Activated T-cell treated with anti-CD3 and anti-CD28 coated beads, Interleukin-2, amount 50 U/mL, for 24 hours (primary cell): ENCODE measurements around the gene SLFN14.
"Not testable (repeated sequence)": the region's sequence is repeated elsewhere in the genome, so short reads cannot be mapped to it uniquely, and the experiment has no call there.

ENCODE experiments used
- DNase-seq: peaks from one replicate; pipeline ENCODE4 v3.0.0-alpha.2; 2020
- H3K27ac Mint-ChIP-seq: 2 replicates; pipeline ENCODE4 v1.8.0; 2020; ENCODE audit warnings: mild to moderate bottlenecking, mixed read lengths
- H3K27me3 Mint-ChIP-seq: 2 replicates; pipeline ENCODE4 v1.8.0; 2020; ENCODE audit warnings: mixed read lengths
- H3K36me3 Mint-ChIP-seq: 2 replicates; pipeline ENCODE4 v1.8.0; 2020; ENCODE audit warnings: low read depth, mixed read lengths
- H3K4me1 Mint-ChIP-seq: 2 replicates; pipeline ENCODE4 v1.8.0; 2020; ENCODE audit warnings: low read depth, mixed read lengths
- H3K4me3 Mint-ChIP-seq: 2 replicates; pipeline ENCODE4 v1.8.0; 2020; ENCODE audit warnings: mild to moderate bottlenecking, moderate library complexity, mixed read lengths
- H3K9me3 Mint-ChIP-seq: 2 replicates; pipeline ENCODE4 v1.8.0; 2020; ENCODE audit warnings: mixed read lengths

Gene SLFN14

DNA sequence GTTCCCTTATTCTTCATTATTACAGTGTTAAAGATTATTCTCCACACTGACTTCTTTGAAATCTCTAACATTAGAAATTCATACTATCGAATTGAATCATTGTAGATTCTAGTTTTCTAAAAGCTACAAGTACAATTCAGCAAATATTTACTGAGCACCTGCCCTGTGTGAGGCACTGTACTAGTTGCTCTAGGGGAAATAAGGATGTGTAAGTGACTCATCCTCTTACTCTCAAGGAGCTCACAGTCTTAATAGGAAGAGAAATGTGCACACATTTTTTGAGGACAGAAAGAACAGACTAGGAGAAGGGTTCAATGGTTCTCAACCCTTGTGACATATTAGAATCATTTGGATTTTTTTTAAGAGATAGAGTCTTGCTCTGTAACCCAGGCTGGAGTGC, 15.5 kb downstream of the SLFN14 start:
- Mint-ChIP-seq H3K27me3 (no peaks in the 10 kb centered on the region), H3K27ac (no peak overlapping the region), H3K9me3 (no peaks in the 10 kb centered on the region), H3K4me1 (peaks cover 48% of the 10 kb centered on the region), H3K36me3 (no peaks in the 10 kb centered on the region), H3K4me3 (no peak overlapping the region)
- no peak for DNase-seq

DNA sequence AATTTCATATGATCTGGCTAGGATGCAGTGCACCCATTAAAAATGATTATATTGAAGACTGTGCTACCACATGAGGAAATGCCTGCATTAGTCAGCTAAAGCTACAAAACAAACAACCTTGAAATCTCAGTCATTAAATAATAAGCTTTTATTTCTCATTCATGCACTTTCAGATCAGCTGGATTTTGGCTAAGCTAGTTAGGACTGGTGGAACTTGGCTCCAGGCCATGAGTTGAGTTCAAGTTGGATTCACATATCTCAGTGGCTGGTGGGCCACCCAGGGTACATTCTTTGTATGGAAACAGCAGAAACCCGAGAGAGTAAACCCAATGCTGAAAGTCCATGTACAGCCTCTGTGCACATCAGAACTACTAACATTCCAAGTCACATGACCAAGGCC, 16.8 kb downstream of the SLFN14 start:
- H3K9me3 Mint-ChIP-seq: no peaks in the 10 kb centered on the region

DNA sequence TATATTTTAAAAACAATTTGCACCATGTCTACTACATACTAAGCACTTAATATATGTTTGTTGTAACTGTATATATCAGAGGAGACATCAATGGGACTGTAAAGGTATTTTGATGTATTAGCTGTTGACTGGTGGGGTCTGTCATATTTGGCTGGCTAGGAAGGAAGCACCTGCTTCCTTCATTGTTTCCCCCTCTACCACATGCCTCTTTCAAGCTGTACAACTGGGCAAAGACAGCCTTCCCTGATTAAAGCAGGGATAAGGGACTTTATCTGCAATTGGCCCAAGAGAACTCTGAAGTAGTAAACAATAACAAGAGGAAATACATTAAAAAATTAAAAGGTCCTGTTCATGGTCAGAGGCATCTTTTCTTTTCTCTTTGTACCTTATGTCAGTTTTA, 17.6 kb downstream of the SLFN14 start:
- no peaks in the 10 kb centered on the region for H3K9me3 Mint-ChIP-seq
- no peak overlapping the region for H3K4me3 Mint-ChIP-seq

More for the DNA sequence above, 16.8 kb downstream of the SLFN14 start:
- H3K36me3 Mint-ChIP-seq: no peaks in the 10 kb centered on the region
- H3K27me3 Mint-ChIP-seq: no peaks in the 10 kb centered on the region
- H3K4me1 Mint-ChIP-seq: peaks cover 56% of the 10 kb centered on the region
- H3K4me3 Mint-ChIP-seq: no peak overlapping the region
- no peak for DNase-seq
- H3K27ac Mint-ChIP-seq: no peak overlapping the region

DNA sequence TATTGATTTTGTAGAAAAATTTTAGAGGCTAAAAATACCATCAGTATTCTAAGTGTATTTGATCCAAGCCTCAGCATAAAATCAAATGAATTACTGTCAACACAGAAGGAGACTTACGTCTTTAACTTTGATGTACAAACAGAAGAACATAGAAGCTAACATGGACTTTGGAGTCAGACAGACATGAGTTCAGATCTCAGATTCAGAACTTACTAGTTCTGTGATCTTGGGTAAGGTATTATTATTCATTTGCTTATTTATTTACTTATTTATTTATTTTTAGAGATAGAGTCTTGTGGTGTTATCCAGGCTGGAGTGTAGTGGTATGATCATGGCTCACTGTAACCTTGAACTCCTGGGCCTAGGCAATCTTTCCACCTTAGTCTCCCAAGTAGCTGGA, 19.2 kb downstream of the SLFN14 start:
- H3K4me3 Mint-ChIP-seq: peak overlapping the region; percentile 80
- peak overlapping the region; percentile 99 for H3K27ac Mint-ChIP-seq
- no peaks in the 10 kb centered on the region for H3K27me3 Mint-ChIP-seq
- peaks cover 66% of the 10 kb centered on the region for H3K4me1 Mint-ChIP-seq
- no peaks in the 10 kb centered on the region for H3K9me3 Mint-ChIP-seq
- DNase-seq: no peak
- H3K36me3 Mint-ChIP-seq: peaks cover 8% of the 10 kb centered on the region

More for the DNA sequence above, 17.6 kb downstream of the SLFN14 start:
- DNase-seq: no peak
- H3K36me3 Mint-ChIP-seq: no peaks in the 10 kb centered on the region
- H3K4me1 Mint-ChIP-seq: peaks cover 62% of the 10 kb centered on the region
- no peak overlapping the region for H3K27ac Mint-ChIP-seq
- H3K27me3 Mint-ChIP-seq: no peaks in the 10 kb centered on the region

DNA sequence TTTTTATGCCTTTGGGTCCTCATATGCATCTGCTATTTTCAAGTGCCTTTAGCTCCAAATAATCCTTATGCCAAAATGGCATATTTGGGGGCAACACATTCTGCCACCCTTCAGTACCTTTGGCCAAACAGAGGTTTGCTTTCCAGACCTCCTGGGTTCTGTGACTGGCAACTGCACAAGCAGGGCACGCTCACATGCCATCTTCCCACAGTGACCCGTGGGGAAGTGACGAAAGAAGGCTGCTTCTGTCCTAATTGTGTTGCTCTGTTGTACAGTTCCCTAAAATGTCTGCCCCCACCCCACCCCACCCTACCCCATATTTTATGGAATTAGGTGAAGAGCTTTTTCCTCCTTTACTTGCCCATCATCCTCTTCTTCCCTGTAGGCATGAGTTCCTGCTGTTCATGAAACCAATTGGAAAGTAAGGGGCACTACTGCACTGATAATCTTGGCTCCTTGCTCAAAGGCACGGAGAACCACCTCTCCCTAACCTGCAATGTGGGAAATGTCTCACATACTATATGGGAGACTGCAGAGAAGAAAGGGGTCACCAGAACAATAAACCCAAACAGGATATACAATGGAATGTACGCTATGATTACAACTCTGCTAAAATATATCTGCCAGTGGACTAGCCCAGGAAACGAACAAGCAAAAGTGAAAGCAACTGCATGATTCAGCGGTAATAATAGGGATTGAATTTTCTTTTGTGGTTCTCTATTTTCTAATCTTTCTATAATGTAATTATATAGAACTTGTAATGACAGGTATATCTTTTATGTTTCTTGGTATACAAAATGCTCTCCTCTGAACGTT, 19.8 kb downstream of the SLFN14 start:
- peaks cover 66% of the 10 kb centered on the region for H3K4me1 Mint-ChIP-seq
- DNase-seq: peak; percentile 62

DNA sequence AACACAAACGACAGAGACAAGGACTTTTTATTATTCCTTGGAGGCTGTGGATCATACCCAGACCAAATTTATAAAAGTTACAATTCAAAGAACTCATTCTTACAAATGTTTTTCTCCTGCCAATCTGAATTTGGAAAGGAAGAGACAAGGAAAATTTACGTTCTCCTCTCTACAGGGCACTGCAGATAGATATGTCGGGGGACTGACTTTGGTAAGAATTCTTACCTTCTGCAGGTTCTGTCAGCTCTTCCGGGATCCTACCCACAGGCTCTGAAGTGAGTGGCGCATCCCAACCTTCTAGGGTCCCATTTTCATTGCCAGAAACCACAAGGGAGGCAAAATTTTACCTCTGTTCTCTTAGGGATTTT, 21.0 kb downstream of the SLFN14 start:
- Mint-ChIP-seq H3K27me3 (no peaks in the 10 kb centered on the region), H3K27ac (peak overlapping the region; percentile 99), H3K4me3 (peak overlapping the region; percentile 80), H3K9me3 (no peaks in the 10 kb centered on the region), H3K4me1 (peaks cover 63% of the 10 kb centered on the region), H3K36me3 (peaks cover 22% of the 10 kb centered on the region)
- DNase-seq: no peak

More for the DNA sequence above, 19.8 kb downstream of the SLFN14 start:
- no peaks in the 10 kb centered on the region for H3K9me3 Mint-ChIP-seq
- peak overlapping the region; percentile 99 for H3K27ac Mint-ChIP-seq
- peak overlapping the region; percentile 80 for H3K4me3 Mint-ChIP-seq
- no peaks in the 10 kb centered on the region for H3K27me3 Mint-ChIP-seq
- peaks cover 14% of the 10 kb centered on the region for H3K36me3 Mint-ChIP-seq

DNA sequence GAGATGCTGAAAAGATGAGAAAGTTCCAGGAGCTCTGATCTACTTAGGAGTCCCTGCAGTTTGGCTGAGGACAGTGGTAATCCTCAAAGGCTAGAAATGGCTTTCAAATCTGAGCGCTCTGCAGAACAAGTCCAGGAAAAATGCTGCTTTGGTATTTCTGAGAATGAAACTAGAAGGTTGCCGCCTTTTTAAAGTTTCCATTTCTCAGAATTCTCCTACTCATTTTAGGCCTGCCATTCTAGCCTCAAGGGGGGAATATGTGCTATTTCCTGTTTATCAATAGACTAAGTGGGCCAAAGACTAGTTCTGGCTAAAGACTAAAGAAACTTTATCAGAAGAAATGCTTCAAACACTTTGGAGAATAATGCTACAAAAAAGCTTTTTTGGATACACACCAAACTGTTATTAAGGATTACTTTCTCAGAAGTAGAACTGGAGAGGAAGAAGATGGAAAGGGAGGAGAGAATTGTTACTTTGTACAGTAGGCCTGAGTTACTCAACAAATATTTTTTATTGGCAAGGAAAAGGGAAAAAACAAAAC, 22.9 kb downstream of the SLFN14 start, which contains the start of gene SLFN12L:
TSS of gene SLFN12L (minus strand) at position 78 of the 541 bp plus-strand sequence. CDS start 15,314 bp downstream, outside the sequence.
- Mint-ChIP-seq H3K36me3 (peaks cover 29% of the 10 kb centered on the region), H3K4me3 (peak within 1 kb of the TSS; percentile 92), H3K27ac (peak within 1 kb of the TSS; percentile 99), H3K4me1 (peaks cover 61% of the 10 kb centered on the region), H3K9me3 (no peaks in the 10 kb centered on the region), H3K27me3 (no peaks in the 10 kb centered on the region)
- no peak for DNase-seq

DNA sequence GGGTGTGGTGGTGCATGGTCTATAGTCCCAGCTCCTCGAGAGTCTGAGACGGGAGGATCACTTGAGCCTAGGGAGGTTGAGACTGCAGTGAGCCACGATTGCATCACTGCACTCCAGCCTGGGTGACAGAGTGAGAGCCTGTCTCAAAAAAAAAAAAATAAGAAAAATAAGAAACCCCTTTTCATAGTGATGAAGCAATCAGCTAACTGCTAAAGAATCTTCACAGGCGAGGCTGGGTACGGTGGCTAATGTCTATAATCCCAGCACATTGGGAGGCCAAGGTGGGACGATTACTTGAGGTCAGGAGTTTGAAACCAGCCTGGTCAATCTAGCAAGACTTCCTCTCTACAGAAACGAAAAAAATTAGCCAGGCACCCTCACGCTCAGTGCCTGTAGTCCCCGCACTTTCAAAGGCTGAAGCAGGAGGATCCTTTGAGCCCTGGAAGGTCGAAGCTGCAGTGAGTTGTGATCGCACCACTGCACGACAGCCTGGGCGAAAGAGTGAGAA, 23.9 kb downstream of the SLFN14 start:
- Mint-ChIP-seq H3K27me3 (no peaks in the 10 kb centered on the region), H3K4me3 (peak overlapping the region; percentile 92), H3K27ac (peak overlapping the region; percentile 99), H3K4me1 (peaks cover 70% of the 10 kb centered on the region), H3K36me3 (peaks cover 36% of the 10 kb centered on the region), H3K9me3 (no peaks in the 10 kb centered on the region)
- DNase-seq: peak; percentile 56

DNA sequence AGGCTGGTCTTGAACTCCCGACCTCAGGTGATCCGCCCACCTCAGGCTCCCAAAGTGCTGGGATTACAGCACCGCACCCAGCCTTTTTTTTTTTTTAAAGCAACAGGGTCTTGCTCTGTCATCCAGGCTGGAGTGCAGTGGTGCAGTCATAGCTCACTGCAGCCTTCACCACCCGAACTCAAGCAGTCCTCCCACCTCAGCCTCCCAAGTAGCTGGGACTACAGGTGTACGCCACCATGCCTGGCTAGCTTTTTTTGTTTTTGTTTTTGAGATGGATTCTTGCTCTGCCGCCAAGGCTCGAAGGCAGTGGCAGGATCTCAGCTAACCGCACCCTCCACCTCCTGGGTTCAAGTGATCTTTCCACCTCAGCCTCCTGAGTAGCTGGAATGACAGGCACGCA, 25.2 kb downstream of the SLFN14 start:
- DNase-seq, H3K9me3 Mint-ChIP-seq, H3K27me3 Mint-ChIP-seq: not testable (repeated sequence)
- peak overlapping the region; percentile 92 for H3K4me3 Mint-ChIP-seq
- peaks cover 41% of the 10 kb centered on the region for H3K36me3 Mint-ChIP-seq
- peaks cover 71% of the 10 kb centered on the region for H3K4me1 Mint-ChIP-seq
- peak overlapping the region; percentile 99 for H3K27ac Mint-ChIP-seq

DNA sequence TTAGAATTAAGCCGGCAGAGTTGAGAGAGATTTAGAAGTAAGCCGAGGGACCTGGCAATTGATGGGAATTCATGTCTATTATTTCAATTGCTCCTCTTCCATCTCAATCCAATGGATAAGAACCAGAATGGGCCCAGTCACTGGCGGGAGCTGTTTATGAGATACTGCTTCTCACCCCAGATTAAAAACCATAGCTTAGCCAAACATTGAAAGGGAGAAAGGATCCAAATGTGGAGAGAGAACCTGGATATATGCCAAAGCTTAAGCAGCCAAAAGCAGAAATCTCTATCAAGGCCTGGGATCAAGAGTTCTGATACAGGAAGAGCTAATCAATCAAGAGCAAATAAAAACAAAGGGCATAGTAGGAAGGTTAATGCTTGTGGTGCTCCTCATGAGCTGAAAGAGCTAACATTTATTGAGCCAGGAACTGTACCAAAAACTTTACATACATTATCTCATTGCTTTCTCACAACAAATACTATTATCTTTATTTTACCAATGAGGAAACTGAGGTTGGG, 26.0 kb downstream of the SLFN14 start:
- Mint-ChIP-seq H3K36me3 (peaks cover 41% of the 10 kb centered on the region), H3K4me3 (peak overlapping the region; percentile 92), H3K27ac (peak overlapping the region; percentile 99), H3K9me3 (no peaks in the 10 kb centered on the region), H3K4me1 (peaks cover 67% of the 10 kb centered on the region), H3K27me3 (no peaks in the 10 kb centered on the region)
- DNase-seq: no peak

DNA sequence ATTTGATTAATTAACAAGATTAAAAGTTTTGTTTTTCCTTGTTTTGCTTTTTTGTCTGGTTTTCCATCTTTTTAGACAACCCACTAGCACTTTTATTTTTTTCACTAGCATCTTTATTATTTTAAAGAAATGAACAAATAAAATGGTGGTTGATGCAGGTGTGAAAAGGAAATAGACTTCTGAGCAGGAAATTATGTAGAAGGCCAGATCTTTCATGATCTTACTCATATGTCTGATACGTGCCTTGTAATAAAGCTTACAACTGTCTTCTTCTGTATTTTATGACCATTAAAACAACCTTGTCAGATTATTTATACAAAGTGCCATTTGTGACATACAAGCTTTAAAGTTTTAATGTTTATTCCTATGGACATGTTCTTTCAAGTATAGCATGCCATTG, 29.5 kb downstream of the SLFN14 start:
- peaks cover 62% of the 10 kb centered on the region for H3K36me3 Mint-ChIP-seq
- H3K9me3 Mint-ChIP-seq: no peaks in the 10 kb centered on the region
- no peak for DNase-seq
- no peaks in the 10 kb centered on the region for H3K27me3 Mint-ChIP-seq
- H3K27ac Mint-ChIP-seq: peak overlapping the region; percentile 85
- peaks cover 73% of the 10 kb centered on the region for H3K4me1 Mint-ChIP-seq
- H3K4me3 Mint-ChIP-seq: peak overlapping the region; percentile 57

DNA sequence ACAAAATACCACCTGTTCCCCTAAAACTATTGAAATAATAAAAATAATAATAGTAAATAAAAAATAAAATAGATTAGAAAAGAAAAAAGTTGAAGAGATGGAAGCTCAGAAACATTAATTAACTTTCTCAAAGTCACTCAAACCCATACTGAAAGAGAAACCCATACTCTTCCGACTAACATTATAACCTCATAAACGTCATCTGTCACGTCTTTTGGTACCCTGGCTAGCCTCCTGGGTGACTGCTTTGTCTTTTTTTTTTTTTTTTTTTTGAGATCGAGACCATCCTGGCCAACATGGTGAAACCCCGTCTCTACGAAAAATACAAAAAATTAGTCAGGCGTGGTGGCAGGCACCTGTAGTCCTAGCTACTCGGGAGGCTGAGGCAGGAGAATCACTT, 30.8 kb downstream of the SLFN14 start:
- no peaks in the 10 kb centered on the region for H3K27me3 Mint-ChIP-seq
- H3K4me3 Mint-ChIP-seq: peak overlapping the region; percentile 23
- DNase-seq: no peak
- peaks cover 82% of the 10 kb centered on the region for H3K4me1 Mint-ChIP-seq
- peak overlapping the region; percentile 72 for H3K27ac Mint-ChIP-seq
- peaks cover 53% of the 10 kb centered on the region for H3K36me3 Mint-ChIP-seq
- no peaks in the 10 kb centered on the region for H3K9me3 Mint-ChIP-seq

DNA sequence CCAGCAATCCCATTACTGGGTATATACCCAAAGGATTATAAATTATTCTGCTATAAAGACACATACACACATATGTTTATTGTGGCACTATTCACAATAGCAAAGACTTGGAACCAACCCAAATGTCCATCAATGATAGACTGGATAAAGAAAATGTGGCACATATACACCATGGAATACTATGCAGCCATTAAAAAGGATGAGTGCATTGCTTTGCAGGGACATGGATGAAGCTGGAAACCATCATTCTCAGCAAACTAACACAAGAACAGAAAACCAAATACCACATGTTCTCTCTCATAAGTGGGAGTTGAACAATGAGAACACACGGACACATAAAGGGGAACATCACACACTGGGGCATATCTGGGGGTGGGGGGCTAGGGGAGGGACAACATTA, 31.3 kb downstream of the SLFN14 start:
- peaks cover 48% of the 10 kb centered on the region for H3K36me3 Mint-ChIP-seq
- H3K4me3 Mint-ChIP-seq, H3K9me3 Mint-ChIP-seq, H3K27me3 Mint-ChIP-seq, DNase-seq: not testable (repeated sequence)
- H3K27ac Mint-ChIP-seq: peak overlapping the region; percentile 54
- peaks cover 82% of the 10 kb centered on the region for H3K4me1 Mint-ChIP-seq

DNA sequence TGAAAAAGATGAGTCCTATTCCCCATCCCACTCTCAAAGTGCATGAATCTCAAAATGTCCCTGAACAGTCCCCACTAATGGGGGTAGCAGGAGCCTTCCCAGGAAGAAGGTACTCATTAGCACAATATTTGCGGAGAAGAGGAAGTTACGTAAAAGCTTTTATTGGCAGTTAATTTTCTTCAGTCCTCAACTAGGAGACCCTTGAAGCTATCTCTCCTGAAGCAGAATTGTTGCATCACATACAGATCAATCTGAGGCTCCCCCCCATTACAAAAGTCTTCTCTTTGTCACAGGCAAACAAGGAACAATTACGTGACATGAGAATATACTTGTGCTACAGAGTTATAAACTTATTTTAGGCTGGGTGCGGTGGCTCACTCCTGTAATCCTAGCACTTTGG, 37.3 kb downstream of the SLFN14 start:
- Mint-ChIP-seq H3K27me3 (no peaks in the 10 kb centered on the region), H3K4me3 (no peak overlapping the region), H3K9me3 (no peaks in the 10 kb centered on the region), H3K4me1 (peaks cover 97% of the 10 kb centered on the region), H3K27ac (peak overlapping the region; percentile 60), H3K36me3 (peaks cover 72% of the 10 kb centered on the region)
- no peak for DNase-seq
